ENCODE data around the gene VTI1A.
A peak's percentile ranks its signal among the peaks of the same experiment; 100 is the strongest.

Gene VTI1A

DNA sequence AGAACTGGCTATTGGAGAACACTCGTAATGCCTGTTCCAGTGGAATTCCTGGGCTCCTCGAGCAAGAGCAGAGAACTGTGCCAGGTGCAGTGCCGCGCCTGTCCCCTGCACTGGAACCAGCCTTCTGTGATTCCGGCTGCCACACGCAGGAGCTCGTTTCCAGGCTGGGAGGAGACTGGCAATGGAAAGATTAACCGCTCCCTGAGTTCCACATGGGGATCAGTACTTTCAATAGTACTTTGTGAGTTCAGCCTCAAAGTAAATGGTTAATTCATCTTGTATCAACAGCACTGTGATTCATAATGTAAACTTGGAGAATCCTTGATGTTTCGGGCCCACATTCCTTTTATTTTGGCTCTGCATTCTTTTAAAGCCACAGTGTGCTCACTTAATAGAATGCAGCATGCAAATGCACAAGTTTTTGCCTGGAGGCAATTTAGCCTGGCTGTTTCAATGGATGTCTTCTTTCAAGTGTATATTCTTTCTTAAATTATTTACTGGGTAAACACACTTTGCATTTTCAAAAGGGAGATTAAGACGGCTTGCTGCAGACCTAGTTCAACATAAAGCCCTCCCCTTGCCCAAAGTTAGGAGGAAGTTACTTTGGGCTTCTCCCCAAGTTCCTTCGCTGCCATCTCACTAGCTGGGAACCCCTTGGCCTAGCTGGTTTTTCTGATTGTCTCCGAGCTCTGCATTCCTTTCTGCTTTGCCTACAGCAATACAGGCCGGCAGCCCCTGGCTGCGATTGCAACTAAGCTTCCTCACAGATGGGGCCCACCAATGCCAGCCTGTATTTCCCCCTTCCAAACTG lies 364.9 kb downstream of the VTI1A start:
- DNase-seq (ENCODE audit: low spot score) = no peak

DNA sequence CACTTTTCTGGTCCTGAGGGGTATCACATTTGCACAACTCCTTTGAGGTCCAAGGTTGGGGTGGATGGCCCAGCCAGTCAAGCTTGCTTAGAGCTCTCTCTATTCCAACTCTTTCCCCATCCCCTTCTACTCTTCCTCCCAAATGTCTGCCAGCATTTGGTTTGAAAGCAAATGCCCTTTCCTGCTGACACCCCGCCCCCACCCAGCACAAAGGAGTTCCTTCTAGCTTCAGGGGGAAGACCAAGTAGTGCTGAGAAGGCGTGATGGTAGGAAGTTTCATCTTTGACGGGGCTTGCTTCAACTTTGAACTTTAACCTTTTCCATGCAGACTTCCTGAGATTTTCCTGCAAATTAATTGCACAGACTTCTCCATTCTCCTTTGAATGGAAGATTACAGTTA lies 365.6 kb downstream of the VTI1A start:
- DNase-seq (ENCODE audit: low spot score) = no peak

DNA sequence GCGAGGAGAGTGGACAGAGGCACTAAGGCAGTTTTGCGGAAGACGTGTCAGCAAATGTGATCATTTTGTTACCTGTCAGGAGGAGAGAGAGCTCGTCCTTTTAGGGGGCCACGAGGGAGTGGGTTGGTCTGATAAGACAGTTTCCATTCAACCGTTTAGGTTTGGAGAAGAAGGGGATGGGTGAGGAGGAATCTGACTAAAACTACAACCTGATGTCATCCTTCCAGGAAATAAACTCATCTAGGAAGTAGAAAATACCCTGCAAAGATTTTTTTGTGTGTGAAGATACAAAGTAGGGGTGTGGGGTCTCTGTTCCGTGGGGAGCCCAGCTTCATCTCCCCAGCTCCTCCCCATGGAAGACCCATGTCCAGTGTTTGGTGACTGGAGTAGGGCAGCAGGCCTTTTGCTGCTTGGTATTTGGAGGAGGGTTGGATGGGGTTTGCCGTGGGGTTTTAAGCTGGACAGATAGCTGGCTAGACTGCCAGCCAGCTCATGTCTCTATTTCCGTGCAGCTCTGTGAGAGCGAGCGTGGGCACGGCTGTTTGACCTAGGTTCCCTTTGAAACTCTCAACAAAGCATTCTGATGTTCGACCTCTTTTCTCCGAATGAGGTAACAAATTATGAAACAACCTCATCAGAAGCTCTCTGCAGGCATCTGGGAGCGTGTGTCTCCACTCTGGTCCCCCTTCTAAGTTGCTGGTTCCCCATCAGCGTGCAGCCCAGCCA lies 367.0 kb downstream of the VTI1A start:
- DNase-seq (ENCODE audit: low spot score) = no peak

DNA sequence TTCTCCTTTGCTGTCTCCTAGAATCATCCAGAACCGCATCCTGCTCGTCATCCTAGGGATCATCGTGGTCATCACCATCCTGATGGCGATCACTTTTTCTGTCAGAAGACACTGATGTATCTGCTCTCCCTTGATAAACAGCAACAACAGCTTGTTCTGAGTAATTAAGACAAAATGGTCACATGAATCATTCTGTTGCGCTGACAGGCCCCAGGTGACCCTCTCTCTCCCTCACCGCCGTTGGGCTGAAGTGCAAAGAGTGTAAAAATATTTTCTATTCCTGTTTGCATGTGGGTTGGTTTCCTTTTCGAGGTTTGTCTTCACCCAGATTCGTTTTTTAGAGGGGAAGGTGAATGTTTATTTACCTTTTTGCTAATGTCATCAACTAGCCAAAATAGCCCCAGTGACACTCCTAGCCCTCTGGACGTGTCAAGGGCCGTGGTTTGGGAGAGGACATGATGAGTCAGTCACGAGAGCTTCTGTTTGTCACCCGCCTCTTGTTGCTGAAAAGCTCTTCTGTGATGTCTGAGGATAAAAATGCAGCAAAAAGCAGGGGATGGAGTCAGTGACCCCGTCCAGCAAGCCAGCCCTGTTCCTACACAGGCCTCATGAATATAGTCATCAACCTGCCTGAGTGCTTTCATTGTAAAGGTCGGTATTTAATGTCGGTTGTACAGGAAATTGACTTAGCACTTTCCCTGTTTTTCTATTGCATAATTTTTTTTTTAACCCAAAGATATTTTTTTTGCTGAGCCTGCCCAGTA lies 368.4 kb downstream of the VTI1A start:
- DNase-seq (ENCODE audit: low spot score) = peak; percentile 53

DNA sequence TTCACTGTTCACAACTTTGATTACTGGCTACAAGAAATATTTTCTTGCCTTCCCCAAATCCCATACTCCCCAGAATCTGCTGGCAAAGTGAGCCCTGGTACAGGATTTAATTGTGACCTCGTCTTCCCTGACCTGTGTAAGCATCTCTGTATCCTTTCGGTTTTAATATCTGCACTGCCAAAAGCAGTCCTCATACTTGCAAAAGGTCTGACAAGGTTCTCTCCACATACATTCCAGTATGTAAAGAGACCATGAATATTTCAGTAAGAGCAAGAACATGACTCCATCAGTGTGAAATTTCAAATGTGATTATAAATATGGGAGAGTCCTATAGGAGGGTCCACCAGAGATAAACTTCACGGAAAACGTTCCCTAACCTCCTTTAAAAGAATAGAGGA lies 369.0 kb downstream of the VTI1A start:
- DNase-seq (ENCODE audit: low spot score) = no peak

DNA sequence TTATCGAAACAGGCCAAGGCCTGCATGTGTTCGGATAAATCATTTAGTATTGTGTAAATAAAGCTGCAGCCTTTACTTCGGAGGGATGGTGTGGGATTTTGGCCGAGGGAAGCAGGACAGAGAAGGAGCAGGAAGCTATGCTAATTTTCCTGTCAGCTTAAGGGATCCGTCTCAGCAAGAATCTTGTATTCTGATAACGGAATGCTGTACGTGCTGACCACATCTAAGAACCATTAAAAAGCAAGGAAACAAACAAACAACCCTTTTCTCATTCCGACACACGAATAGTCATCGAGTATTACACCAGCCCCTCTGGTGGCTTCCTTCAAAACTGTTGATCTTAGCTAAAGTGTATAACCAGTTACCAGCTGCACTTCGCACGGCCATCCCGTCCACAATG lies 369.9 kb downstream of the VTI1A start:
- no peak for DNase-seq (ENCODE audit: low spot score)

DNA sequence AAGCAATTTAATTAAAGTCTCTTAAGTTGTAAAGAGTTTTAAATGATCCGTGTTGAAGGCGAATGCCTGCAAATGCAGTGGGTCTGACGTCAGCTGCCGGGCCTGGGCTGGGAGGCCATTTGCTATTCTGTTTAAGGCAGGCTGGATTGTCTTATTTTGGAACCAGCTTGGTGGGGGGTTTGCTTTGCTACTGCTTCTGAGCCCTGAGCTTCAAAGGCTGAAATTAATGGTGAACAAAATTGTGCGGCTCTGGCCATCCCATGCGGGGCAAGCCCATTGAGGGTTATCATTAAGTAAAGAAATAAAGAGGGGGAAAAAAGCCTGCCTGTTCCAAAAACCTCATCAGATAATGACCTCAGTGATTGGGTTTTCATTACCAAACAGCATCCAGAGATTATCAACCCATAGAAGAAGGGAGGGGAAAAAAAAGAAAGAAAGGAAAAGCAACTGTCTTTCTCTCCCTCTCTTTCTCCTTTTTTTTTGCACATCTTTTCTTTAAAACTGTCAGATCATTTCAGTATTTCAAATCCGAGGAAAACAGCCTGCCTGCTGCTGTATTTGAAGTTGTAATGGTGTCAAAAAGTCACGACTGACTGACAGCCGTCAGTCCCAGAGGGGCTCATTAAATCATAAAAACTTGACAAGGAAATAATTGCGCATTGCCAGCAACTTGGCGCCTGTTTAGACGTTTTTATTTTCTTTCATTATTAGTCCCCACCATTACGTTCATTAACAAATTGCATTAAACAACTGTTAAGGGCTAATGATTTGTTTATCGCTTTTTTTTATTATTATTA lies 371.2 kb downstream of the VTI1A start:
- DNase-seq (ENCODE audit: low spot score) = no peak

DNA sequence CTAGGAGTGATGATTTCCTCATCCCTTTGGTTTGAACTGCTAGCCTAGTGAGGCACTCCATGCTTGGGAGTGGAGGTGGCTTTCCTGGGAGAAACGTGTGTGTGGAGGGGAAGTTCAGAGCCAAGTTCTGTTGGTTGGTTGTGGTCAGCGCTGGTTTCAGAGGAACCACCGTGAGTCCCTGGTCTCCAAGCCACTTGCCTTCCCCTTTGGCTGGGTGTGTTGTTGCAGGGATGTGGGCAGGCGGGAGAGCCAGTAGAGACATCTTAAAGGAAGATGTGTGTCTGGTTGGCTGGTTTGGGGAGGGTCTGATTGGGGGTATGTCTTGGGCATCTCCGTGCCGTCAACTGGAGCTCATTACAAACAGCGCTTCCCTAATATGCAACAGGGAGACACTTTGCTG lies 372.2 kb downstream of the VTI1A start:
- DNase-seq (ENCODE audit: low spot score) = no peak

DNA sequence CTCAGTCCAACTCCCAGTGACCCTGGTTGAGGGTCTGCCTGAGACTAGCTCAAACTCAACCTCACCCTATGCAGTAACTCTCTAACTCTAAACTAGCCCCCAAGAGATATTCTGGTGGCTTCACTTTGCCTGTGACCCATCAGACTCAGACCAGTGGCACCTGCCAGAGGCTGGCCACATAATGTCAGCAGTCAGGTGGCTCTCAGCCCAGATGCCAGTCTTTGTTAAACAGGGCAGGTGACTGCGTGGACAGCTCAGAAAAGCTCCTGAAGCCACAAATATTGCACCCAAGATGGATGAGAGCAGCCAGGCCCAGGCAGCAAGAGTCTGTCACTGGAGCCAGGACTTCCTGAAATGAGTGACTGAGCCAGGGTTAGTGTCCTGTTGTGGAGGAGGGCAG lies 373.3 kb downstream of the VTI1A start:
- no peak for DNase-seq (ENCODE audit: low spot score)

DNA sequence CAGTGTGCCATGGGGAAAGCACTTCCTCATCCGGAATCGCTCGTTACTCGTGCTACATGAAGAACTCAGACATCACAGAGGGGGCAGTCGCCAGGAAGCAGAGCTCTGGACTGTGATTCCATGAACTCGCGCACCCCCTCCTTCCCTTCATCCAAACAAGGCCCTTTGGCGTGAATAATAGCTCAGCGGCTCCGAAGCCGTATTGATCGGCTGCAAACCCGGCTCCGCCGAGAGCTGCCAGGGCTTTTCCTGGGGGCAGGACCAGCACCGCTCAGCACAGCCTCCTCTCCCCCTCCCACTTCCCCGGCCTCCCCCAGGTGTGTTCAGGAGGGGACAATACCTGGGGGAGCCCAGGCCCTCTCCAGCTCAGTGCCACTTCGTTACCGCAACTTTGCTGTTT lies 374.0 kb downstream of the VTI1A start:
- DNase-seq (ENCODE audit: low spot score) = no peak

DNA sequence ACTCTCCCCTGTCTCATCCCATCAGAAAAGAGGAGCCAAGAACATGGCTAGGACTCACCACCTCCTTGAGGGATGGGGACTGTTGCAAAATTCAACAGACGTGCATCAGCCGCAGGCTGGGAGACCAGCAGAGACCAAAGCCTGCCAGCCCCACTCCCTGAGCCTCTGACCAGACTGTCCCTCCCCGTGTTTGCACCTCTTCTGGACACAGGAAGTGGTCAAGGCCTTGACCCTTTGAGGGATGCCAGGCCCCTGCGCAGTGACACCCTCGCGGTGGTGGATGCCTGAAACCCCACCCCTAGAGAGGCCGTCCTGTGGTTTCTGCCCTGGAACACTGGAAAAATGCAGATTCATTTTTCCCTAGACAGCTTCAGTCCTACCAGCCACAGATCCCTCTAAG lies 374.6 kb downstream of the VTI1A start:
- DNase-seq (ENCODE audit: low spot score) = no peak

DNA sequence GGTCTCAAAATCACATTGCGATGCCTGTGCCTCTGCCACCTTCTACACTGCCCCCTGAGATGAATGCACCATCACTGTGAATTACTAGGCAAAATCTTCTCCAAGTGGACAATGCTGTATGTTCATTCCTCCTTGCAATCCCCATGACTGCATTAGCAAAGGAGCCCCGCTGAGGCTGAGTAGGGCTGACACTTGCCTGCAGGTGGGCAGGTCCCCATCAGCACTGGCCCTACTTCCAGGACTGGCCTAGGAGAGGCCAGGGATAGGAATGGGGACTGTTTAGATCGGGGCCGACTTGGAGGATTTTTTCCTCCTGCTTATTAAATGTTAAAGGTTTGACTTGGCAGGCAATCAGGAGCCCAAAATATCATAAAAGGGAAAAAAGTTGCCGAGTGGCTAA lies 376.0 kb downstream of the VTI1A start:
- no peak for DNase-seq (ENCODE audit: low spot score)

DNA sequence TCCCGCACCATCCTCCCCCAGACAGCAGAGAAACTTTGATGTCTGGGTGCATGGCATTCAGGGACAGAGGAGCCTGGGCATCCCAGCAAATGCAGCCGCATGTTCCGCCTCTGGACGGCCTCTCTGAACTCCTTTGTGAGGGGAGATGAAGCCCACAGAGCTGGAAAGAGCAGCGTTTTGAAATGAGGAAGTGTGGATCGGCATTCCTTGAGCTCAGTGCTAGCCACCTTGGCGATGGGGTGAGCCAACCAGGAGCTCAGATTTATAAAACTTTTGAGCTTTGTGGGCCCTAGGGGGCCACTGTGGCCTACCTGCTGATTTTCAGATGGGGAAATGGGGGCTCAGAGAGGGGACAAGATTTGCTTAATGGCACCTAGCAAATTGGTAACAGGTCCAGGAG lies 376.6 kb downstream of the VTI1A start:
- DNase-seq (ENCODE audit: low spot score) = no peak

DNA sequence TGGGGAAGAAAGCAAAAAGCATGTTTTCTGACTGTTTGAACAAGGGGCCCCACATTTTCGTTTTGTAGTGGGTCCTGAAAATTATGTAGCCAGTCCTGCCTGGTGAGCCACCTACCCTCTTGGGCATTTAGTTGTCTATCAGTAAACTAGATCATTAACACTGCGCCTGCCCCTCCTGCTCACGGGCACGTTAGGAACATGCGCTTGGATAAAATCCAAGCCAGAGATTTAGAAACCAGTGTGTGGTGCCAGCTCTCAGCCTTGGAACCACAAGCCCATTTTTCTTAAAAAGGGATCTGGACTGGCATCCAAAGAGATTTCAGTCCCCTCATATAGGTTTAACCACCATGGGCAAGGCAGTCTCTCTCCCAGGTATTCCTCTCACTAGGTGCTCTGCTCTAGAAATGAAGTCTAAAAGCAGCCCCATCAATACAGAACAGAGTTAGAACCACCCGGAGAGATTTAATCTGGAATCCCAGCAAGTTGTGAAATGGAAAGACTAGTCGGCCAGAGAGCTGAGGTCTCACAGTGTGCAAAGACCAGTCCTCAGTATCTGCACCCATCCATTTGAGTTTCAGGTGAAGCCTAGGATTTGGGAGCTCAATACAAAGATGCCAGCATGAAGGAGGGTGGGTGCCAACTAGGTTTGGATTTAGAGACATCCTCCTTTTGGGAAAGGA lies 379.1 kb downstream of the VTI1A start:
- no peak for DNase-seq (ENCODE audit: low spot score)

DNA sequence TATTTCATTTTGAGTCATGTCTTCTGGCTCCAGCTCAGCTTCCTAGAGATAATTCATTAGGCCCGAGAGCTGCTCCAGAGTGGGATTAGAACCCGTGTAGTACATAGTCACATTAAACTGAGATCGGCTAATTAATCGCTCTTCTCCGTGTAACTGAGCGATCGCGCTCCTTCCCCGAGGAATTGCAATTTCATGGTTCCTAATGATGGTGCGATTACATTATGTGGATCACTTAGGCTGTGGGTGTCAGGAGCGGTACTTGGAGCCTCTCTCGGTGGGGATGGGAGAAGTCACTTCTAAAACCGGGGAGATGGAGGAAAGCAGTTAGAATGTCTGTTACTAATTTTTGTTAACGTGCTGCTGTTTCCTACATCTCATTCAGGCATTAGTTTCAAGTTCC lies 380.1 kb downstream of the VTI1A start:
- no peak for DNase-seq (ENCODE audit: low spot score)

DNA sequence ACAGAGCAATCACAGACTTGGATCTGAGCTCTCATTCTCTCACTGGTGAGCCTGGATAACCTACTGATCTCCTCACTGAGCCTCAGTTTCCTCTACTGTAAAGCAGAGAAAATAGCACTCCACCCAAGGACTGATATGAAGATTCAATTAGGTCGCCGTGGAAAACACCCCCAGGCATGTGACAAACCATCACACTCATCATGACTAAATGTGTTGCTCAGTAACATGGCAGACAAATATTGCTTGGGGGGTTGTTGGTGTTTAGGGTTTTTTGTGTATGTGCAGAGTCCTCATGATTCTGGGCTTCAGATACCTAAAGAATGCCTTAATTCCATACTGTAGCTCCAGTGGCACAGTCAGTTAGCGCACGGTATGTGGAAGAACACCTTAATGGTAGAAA lies 380.9 kb downstream of the VTI1A start:
- DNase-seq (ENCODE audit: low spot score) = no peak

DNA sequence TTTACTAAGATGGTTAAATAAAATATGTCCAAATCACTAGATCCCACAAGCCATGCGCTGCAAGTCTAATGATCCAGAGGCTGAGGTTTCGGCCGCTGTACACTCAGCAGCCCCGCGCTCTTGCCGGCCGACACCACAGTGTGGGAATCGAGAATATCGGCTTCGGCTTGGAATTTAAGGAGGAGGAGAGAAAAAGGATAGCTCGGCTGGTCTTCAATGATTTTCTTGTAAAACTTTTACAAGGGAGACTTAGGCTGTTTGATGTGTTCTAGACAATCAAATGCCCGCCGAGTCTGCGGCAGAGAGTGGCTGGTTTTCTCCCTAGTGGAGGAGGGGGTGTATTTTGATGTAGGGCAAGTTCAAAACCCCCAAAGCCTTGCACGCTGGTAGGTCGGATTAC lies 384.8 kb downstream of the VTI1A start:
- no peak for DNase-seq (ENCODE audit: low spot score)

DNA sequence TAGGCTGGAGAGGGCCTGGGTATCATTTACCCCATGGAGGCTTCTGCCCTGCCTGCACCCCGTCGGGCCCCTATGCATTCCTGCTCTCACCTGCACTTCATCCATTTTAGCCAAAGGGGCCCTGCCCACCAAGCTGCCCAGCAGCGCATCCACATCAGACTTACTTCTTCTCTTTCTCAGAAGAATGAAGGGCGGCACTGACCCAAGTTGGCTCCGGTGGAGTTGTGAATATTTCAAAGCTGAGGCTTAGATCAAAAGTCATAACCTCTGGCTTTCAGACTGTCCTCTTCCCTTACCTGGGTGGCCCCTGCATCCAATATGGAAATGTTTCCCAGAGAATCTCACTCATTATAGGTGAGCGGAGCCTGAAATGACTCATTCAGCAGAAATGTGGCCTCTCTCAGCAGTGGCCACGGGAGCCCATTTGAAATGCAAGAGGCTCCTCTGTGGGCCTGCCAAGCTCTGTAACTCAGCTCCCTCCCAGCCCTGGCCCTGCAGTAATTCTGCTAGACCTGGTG lies 385.4 kb downstream of the VTI1A start:
- no peak for DNase-seq (ENCODE audit: low spot score)

DNA sequence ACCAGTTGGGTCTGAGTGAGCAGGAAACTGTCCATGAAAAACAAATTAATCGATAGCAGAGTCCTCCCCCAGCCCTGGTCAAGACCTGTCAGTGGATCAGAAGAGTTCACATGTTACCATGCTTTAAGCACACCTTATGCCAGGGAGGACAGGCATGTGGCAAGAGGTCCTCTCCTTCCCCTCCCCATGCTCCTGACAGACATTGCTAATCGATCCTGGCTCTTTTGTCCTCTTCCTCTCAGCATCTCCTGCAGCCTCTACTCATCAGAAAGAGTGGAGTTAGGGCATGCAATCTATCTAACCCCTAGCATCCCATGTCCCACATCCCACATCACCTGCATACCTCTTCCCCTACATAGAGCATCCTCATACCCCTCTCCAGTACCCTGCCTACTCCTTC lies 385.9 kb downstream of the VTI1A start:
- DNase-seq (ENCODE audit: low spot score) = no peak

DNA sequence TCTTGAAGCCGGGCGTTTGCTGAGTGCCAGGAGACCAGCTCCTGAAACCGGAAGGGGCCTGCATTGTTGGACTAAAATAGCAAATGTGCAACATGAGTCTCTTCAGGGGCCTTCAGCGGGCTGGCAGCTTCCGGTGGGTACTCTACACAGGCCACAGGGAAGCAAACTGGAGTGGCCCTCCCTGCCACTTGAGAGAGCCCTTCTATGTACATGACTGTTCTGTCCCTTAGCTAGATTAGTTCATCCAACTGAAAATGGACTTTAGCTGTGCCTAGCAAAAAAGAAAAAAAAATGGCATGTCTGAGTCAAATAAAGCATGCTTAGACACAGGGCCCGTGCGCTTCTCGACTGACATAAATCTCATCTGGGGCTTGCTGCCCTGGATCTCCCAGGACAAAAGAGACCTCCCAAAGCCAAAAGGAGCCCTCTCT lies 387.8 kb downstream of the VTI1A start:
- no peak for DNase-seq (ENCODE audit: low spot score)

DNA sequence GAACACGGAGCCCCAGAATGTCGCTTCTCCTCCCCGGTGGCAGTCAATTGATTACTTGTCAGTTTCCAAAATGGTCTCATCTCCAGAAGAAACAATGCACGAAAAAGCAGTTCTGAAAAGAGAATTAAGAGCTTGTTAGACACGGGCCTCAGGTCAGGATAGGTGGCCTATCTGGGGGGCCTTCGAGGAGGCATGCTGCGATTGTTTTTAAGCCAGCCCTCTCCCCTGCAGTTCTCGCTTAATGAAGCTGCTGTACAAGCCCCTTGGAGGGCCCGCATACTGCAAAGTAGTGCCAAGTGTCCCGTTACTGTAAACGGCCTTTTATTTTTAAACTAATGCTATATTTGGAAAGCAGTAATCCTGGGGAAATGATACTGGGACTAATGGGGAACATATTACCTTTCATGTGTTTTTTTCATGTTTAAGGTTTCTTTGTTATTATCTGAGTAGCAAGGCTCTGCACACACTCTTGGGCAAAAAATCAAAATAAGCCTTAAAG lies 388.3 kb downstream of the VTI1A start:
- no peak for DNase-seq (ENCODE audit: low spot score)

Measured in HuH-7 (cell line).